ENCODE results near the gene MTA1.

DNA sequence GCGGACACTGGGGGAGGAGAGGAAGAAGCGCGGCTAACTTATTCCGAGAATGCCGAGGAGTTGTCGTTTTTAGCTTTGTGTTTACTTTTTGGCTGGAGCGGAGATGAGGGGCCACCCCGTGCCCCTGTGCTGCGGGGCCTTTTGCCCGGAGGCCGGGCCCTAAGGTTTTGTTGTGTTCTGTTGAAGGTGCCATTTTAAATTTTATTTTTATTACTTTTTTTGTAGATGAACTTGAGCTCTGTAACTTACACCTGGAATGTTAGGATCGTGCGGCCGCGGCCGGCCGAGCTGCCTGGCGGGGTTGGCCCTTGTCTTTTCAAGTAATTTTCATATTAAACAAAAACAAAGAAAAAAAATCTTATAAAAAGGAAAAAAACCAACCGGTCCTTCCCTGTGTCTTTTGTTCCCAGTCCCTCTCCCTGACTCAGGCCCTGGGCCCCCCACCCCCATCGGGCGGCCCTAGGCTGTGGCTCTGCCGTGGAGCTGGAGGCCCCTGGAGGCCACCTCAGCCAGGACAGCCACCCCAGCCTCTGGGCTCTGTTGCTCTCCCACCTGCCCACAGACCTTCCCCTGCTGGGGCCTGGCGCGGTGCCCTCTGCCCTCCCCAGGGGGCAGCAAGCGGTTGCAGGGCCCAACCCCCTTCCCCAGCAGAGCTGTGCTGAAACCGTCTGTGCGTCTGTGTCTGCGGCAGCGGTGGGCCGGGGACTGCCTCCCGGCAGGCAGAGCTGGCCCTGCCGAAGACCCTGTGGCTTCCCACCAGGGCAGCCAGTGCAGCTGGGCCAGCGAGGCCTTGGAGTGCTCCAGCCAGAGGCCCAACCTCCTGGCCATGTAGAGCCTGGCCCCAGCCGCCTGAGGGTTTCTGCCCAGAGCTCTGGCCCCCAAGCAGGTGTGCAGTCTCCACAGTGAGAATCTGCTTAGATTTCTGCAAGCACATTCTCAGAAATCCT, 51.0 kb downstream of the MTA1 start:
- TF ChIP-seq, protein P1, sequence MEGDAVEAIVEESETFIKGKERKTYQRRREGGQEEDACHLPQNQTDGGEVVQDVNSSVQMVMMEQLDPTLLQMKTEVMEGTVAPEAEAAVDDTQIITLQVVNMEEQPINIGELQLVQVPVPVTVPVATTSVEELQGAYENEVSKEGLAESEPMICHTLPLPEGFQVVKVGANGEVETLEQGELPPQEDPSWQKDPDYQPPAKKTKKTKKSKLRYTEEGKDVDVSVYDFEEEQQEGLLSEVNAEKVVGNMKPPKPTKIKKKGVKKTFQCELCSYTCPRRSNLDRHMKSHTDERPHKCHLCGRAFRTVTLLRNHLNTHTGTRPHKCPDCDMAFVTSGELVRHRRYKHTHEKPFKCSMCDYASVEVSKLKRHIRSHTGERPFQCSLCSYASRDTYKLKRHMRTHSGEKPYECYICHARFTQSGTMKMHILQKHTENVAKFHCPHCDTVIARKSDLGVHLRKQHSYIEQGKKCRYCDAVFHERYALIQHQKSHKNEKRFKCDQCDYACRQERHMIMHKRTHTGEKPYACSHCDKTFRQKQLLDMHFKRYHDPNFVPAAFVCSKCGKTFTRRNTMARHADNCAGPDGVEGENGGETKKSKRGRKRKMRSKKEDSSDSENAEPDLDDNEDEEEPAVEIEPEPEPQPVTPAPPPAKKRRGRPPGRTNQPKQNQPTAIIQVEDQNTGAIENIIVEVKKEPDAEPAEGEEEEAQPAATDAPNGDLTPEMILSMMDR (IDR thresholded peaks at IDR 0.05; ENCODE audit: insufficient read depth, low read length, poor library complexity, severe bottlenecking) = no peak
- TF ChIP-seq EZH2phosphoT487 (conservative IDR thresholded peaks at IDR 0.05; ENCODE audit: low read length) = no peak

All from SU-DHL-6 (cell line).